Activated naive CD8-positive, alpha-beta T cell treated with anti-CD3 and anti-CD28 coated beads for 36 hours (primary cell): ENCODE results near the gene YOD1. TPM values are rescaled to one million over a fixed set of nuclear protein-coding genes. Genes with fewer than 3 reads are reported as not detected.
"Not testable (repeated sequence)": the region's sequence is repeated elsewhere in the genome, so short reads cannot be mapped to it uniquely, and the experiment has no call there.

Source experiments
- DNase-seq: peaks from one replicate; pipeline ENCODE4 v3.0.0; 2021
- H3K27ac Mint-ChIP-seq: one replicate; pipeline ENCODE4 v1.8.0; 2022; ENCODE audit warnings: mild to moderate bottlenecking, moderate library complexity, mixed read lengths
- H3K27me3 Mint-ChIP-seq: one replicate; pipeline ENCODE4 v1.8.0; 2022; ENCODE audit warnings: mild to moderate bottlenecking, mixed read lengths
- H3K36me3 Mint-ChIP-seq: one replicate; pipeline ENCODE4 v1.8.0; 2021; ENCODE audit warnings: mild to moderate bottlenecking, mixed read lengths
- H3K4me1 Mint-ChIP-seq: one replicate; pipeline ENCODE4 v1.8.0; 2021; ENCODE audit warnings: mixed read lengths
- H3K4me3 Mint-ChIP-seq: one replicate; pipeline ENCODE4 v1.8.0; 2022; ENCODE audit warnings: mild to moderate bottlenecking, moderate library complexity, mixed read lengths
- H3K9me3 Mint-ChIP-seq: one replicate; pipeline ENCODE4 v1.8.0; 2022; ENCODE audit warnings: mixed read lengths
- total RNA-seq, 2 experiments: library from RNA; stranded (reverse); gene quantifications; one replicate each; pipeline ENCODE4 v1.2.3, GENCODE V29; 2021

YOD1 gene
- total RNA-seq, 2 experiments from 2014 or later: 10.8 to 10.9 TPM

GRCh38 chr1:207045453-207045852, 5.6 kb downstream of the YOD1 start:
- Mint-ChIP-seq H3K9me3 (no peaks in the 10 kb centered on the region), H3K27me3 (no peaks in the 10 kb centered on the region), H3K36me3 (peaks cover 22% of the 10 kb centered on the region), H3K4me3 (no peak overlapping the region), H3K27ac (no peak overlapping the region), H3K4me1 (peaks cover 57% of the 10 kb centered on the region)
- no peak for DNase-seq

- DNase-seq, H3K27ac Mint-ChIP-seq, H3K9me3 Mint-ChIP-seq, H3K27me3 Mint-ChIP-seq, H3K4me3 Mint-ChIP-seq: not testable (repeated sequence)
- peaks cover 19% of the 10 kb centered on the region for H3K36me3 Mint-ChIP-seq
- peaks cover 33% of the 10 kb centered on the region for H3K4me1 Mint-ChIP-seq
Observed at GRCh38 chr1:207041397-207041796, 9.6 kb downstream of the YOD1 start.

GRCh38 chr1:207040181-207040533, 10.9 kb downstream of the YOD1 start:
- Mint-ChIP-seq H3K36me3 (peaks cover 13% of the 10 kb centered on the region), H3K4me3 (no peak overlapping the region)

GRCh38 chr1:207039380-207040180, 11.4 kb downstream of the YOD1 start:
- H3K4me3 Mint-ChIP-seq: no peak overlapping the region
- peaks cover 13% of the 10 kb centered on the region for H3K36me3 Mint-ChIP-seq
- peaks cover 16% of the 10 kb centered on the region for H3K4me1 Mint-ChIP-seq
- no peak for DNase-seq
- no peaks in the 10 kb centered on the region for H3K9me3 Mint-ChIP-seq
- H3K27ac Mint-ChIP-seq: no peak overlapping the region
- H3K27me3 Mint-ChIP-seq: no peaks in the 10 kb centered on the region

More at GRCh38 chr1:207040181-207040533, 10.9 kb downstream of the YOD1 start:
- peaks cover 22% of the 10 kb centered on the region for H3K4me1 Mint-ChIP-seq
- no peak overlapping the region for H3K27ac Mint-ChIP-seq
- no peaks in the 10 kb centered on the region for H3K27me3 Mint-ChIP-seq
- DNase-seq: no peak
- H3K9me3 Mint-ChIP-seq: no peaks in the 10 kb centered on the region

- no peak for DNase-seq
Observed at GRCh38 chr1:207036865-207037264, 14.1 kb downstream of the YOD1 start.

GRCh38 chr1:207035877-207036551, 15.0 kb downstream of the YOD1 start:
- no peak for DNase-seq
- Mint-ChIP-seq H3K4me3 (no peak overlapping the region), H3K4me1 (no peaks in the 10 kb centered on the region), H3K27ac (no peak overlapping the region), H3K27me3 (peaks cover 23% of the 10 kb centered on the region), H3K36me3 (no peaks in the 10 kb centered on the region), H3K9me3 (no peaks in the 10 kb centered on the region)

More at GRCh38 chr1:207036865-207037264, 14.1 kb downstream of the YOD1 start:
- Mint-ChIP-seq H3K27ac (no peak overlapping the region), H3K4me1 (peaks cover under 1% of the 10 kb centered on the region), H3K4me3 (no peak overlapping the region), H3K9me3 (no peaks in the 10 kb centered on the region), H3K27me3 (peaks cover 16% of the 10 kb centered on the region), H3K36me3 (peaks cover 3% of the 10 kb centered on the region)

- peaks cover 33% of the 10 kb centered on the region for H3K27me3 Mint-ChIP-seq
Observed at GRCh38 chr1:207034998-207035397, 16.0 kb downstream of the YOD1 start.

GRCh38 chr1:207034208-207034607, 16.8 kb downstream of the YOD1 start:
- H3K27ac Mint-ChIP-seq: no peak overlapping the region
- peaks cover 34% of the 10 kb centered on the region for H3K27me3 Mint-ChIP-seq
- no peaks in the 10 kb centered on the region for H3K4me1 Mint-ChIP-seq
- no peak overlapping the region for H3K4me3 Mint-ChIP-seq
- no peaks in the 10 kb centered on the region for H3K9me3 Mint-ChIP-seq
- DNase-seq: no peak
- H3K36me3 Mint-ChIP-seq: no peaks in the 10 kb centered on the region

More at GRCh38 chr1:207034998-207035397, 16.0 kb downstream of the YOD1 start:
- Mint-ChIP-seq H3K4me3 (no peak overlapping the region), H3K9me3 (no peaks in the 10 kb centered on the region), H3K27ac (no peak overlapping the region), H3K36me3 (no peaks in the 10 kb centered on the region), H3K4me1 (no peaks in the 10 kb centered on the region)
- no peak for DNase-seq

GRCh38 chr1:207033302-207033701, 17.7 kb downstream of the YOD1 start:
- no peaks in the 10 kb centered on the region for H3K4me1 Mint-ChIP-seq
- H3K36me3 Mint-ChIP-seq: no peaks in the 10 kb centered on the region
- no peaks in the 10 kb centered on the region for H3K9me3 Mint-ChIP-seq
- H3K27ac Mint-ChIP-seq: no peak overlapping the region
- peaks cover 41% of the 10 kb centered on the region for H3K27me3 Mint-ChIP-seq
- no peak for DNase-seq
- no peak overlapping the region for H3K4me3 Mint-ChIP-seq

GRCh38 chr1:207032528-207033017, 18.4 kb downstream of the YOD1 start, which contains the start of gene C1orf116:
C1orf116 (minus strand) TSS chr1:207032756; CDS start chr1:207027598, 5,158 bp downstream.
- no peak for DNase-seq
- Mint-ChIP-seq H3K36me3 (no peaks in the 10 kb centered on the region), H3K27me3 (peaks cover 43% of the 10 kb centered on the region), H3K4me3 (no peak within 1 kb of the TSS), H3K4me1 (no peaks in the 10 kb centered on the region), H3K27ac (no peak within 1 kb of the TSS), H3K9me3 (no peaks in the 10 kb centered on the region)

GRCh38 chr1:207031632-207032264, 19.3 kb downstream of the YOD1 start:
- Mint-ChIP-seq H3K36me3 (no peaks in the 10 kb centered on the region), H3K27ac (no peak overlapping the region), H3K4me1 (no peaks in the 10 kb centered on the region), H3K4me3 (no peak overlapping the region), H3K9me3 (no peaks in the 10 kb centered on the region), H3K27me3 (peaks cover 50% of the 10 kb centered on the region)
- DNase-seq: no peak

GRCh38 chr1:207031016-207031415, 20.0 kb downstream of the YOD1 start:
- Mint-ChIP-seq H3K4me1 (no peaks in the 10 kb centered on the region), H3K36me3 (no peaks in the 10 kb centered on the region), H3K27me3 (peaks cover 54% of the 10 kb centered on the region), H3K27ac (no peak overlapping the region), H3K9me3 (no peaks in the 10 kb centered on the region), H3K4me3 (no peak overlapping the region)
- DNase-seq: no peak

- no peaks in the 10 kb centered on the region for H3K36me3 Mint-ChIP-seq
- H3K4me1 Mint-ChIP-seq: no peaks in the 10 kb centered on the region
- H3K27me3 Mint-ChIP-seq: peaks cover 54% of the 10 kb centered on the region
- H3K9me3 Mint-ChIP-seq: no peaks in the 10 kb centered on the region
- no peak overlapping the region for H3K27ac Mint-ChIP-seq
- no peak for DNase-seq
- no peak overlapping the region for H3K4me3 Mint-ChIP-seq
Observed at GRCh38 chr1:207030522-207031009, 20.4 kb downstream of the YOD1 start.

- Mint-ChIP-seq H3K4me1 (no peaks in the 10 kb centered on the region), H3K36me3 (no peaks in the 10 kb centered on the region), H3K9me3 (no peaks in the 10 kb centered on the region), H3K27me3 (peaks cover 54% of the 10 kb centered on the region), H3K4me3 (no peak overlapping the region), H3K27ac (no peak overlapping the region)
- DNase-seq: no peak
Observed at GRCh38 chr1:207029701-207030521, 21.1 kb downstream of the YOD1 start.
